Rectal smooth muscle tissue (tissue), 1 donor: ENCODE measurements around the gene STAT3.
A peak's percentile ranks its signal among the peaks of the same experiment; 100 is the strongest.
"Not testable (repeated sequence)": the region's sequence is repeated elsewhere in the genome, so short reads cannot be mapped to it uniquely, and the experiment has no call there.

Experiments used
- H3K27ac ChIP-seq: one replicate; pipeline ENCODE4 v1.7.0; 2013; ENCODE audit warnings: low read depth, low read length, inconsistent platforms
- H3K27me3 ChIP-seq: one replicate; pipeline ENCODE4 v1.7.0; 2013; ENCODE audit warnings: low read length; ENCODE audit not compliant: control insufficient read depth, insufficient read depth
- H3K36me3 ChIP-seq: one replicate; pipeline ENCODE4 v1.7.0; 2013; ENCODE audit warnings: low read length; ENCODE audit not compliant: control insufficient read depth, insufficient read depth
- H3K4me1 ChIP-seq: one replicate; pipeline ENCODE4 v1.7.0; 2013; ENCODE audit warnings: low read length; ENCODE audit not compliant: control insufficient read depth, insufficient read depth
- H3K4me3 ChIP-seq: one replicate; pipeline ENCODE4 v1.7.0; 2013; ENCODE audit warnings: low read length
- H3K9ac ChIP-seq: one replicate; pipeline ENCODE4 v1.7.0; 2013; ENCODE audit warnings: low read length

STAT3 gene

GRCh38 chr17:42312285-42313130, 75.7 kb downstream of the STAT3 start:
- peaks cover 37% of the 10 kb centered on the region for H3K36me3 ChIP-seq
- H3K27me3 ChIP-seq, result no peaks in the 10 kb centered on the region
- peak overlapping the region; percentile 42 for H3K4me3 ChIP-seq
- H3K9ac ChIP-seq, result no peak overlapping the region
- peak overlapping the region; percentile 97 for H3K27ac ChIP-seq
- H3K4me1 ChIP-seq, result peaks cover 25% of the 10 kb centered on the region

- H3K27ac ChIP-seq, result peak overlapping the region; percentile 97
- no peaks in the 10 kb centered on the region for H3K27me3 ChIP-seq
- peaks cover 25% of the 10 kb centered on the region for H3K4me1 ChIP-seq
- H3K9ac ChIP-seq, result no peak overlapping the region
- H3K4me3 ChIP-seq, result peak overlapping the region; percentile 42
- H3K36me3 ChIP-seq, result peaks cover 35% of the 10 kb centered on the region
Measured at GRCh38 chr17:42312035-42312284, 76.3 kb downstream of the STAT3 start.

- H3K27ac ChIP-seq, result peak overlapping the region; percentile 97
- H3K36me3 ChIP-seq, result peaks cover 30% of the 10 kb centered on the region
- peak overlapping the region; percentile 42 for H3K4me3 ChIP-seq
- H3K4me1 ChIP-seq, result peaks cover 25% of the 10 kb centered on the region
- H3K27me3 ChIP-seq, result no peaks in the 10 kb centered on the region
- H3K9ac ChIP-seq, result no peak overlapping the region
Measured at GRCh38 chr17:42311240-42312034, 76.8 kb downstream of the STAT3 start.

- no peaks in the 10 kb centered on the region for H3K27me3 ChIP-seq
- no peak overlapping the region for H3K9ac ChIP-seq
- peaks cover 26% of the 10 kb centered on the region for H3K36me3 ChIP-seq
- peak overlapping the region; percentile 97 for H3K27ac ChIP-seq
- H3K4me1 ChIP-seq, result peaks cover 25% of the 10 kb centered on the region
- no peak overlapping the region for H3K4me3 ChIP-seq
Measured at GRCh38 chr17:42310787-42311215, 77.4 kb downstream of the STAT3 start.

- Histone ChIP-seq H3K4me1 (peaks cover 23% of the 10 kb centered on the region), H3K9ac (no peak overlapping the region), H3K27ac (peak overlapping the region; percentile 97), H3K27me3 (no peaks in the 10 kb centered on the region), H3K4me3 (no peak overlapping the region), H3K36me3 (peaks cover 20% of the 10 kb centered on the region)
Measured at GRCh38 chr17:42309986-42310786, 78.1 kb downstream of the STAT3 start.

GRCh38 chr17:42309142-42309541, 79.1 kb downstream of the STAT3 start:
- Histone ChIP-seq H3K9ac (no peak overlapping the region), H3K27ac (peak overlapping the region; percentile 97), H3K27me3 (no peaks in the 10 kb centered on the region), H3K4me3 (no peak overlapping the region), H3K4me1 (peaks cover 22% of the 10 kb centered on the region), H3K36me3 (peaks cover 24% of the 10 kb centered on the region)

- Histone ChIP-seq H3K36me3 (peaks cover 28% of the 10 kb centered on the region), H3K27ac (no peak overlapping the region), H3K27me3 (no peaks in the 10 kb centered on the region), H3K4me3 (no peak overlapping the region), H3K4me1 (peaks cover 22% of the 10 kb centered on the region), H3K9ac (no peak overlapping the region)
Measured at GRCh38 chr17:42308446-42308845, 79.8 kb downstream of the STAT3 start.

- peaks cover 31% of the 10 kb centered on the region for H3K36me3 ChIP-seq
- H3K27ac ChIP-seq, result no peak overlapping the region
- no peaks in the 10 kb centered on the region for H3K27me3 ChIP-seq
- peaks cover 20% of the 10 kb centered on the region for H3K4me1 ChIP-seq
- H3K9ac ChIP-seq, result no peak overlapping the region
- H3K4me3 ChIP-seq, result no peak overlapping the region
Measured at GRCh38 chr17:42307362-42307927, 80.8 kb downstream of the STAT3 start.

GRCh38 chr17:42306385-42306667, 81.9 kb downstream of the STAT3 start:
- Histone ChIP-seq H3K9ac (no peak overlapping the region), H3K36me3 (peaks cover 40% of the 10 kb centered on the region), H3K4me3 (no peak overlapping the region), H3K27ac (no peak overlapping the region), H3K4me1 (peaks cover 14% of the 10 kb centered on the region), H3K27me3 (no peaks in the 10 kb centered on the region)

- no peaks in the 10 kb centered on the region for H3K27me3 ChIP-seq
- H3K9ac ChIP-seq, result no peak overlapping the region
- no peak overlapping the region for H3K4me3 ChIP-seq
- no peak overlapping the region for H3K27ac ChIP-seq
- H3K36me3 ChIP-seq, result peaks cover 44% of the 10 kb centered on the region
- peaks cover 8% of the 10 kb centered on the region for H3K4me1 ChIP-seq
Measured at GRCh38 chr17:42305543-42306384, 82.5 kb downstream of the STAT3 start.

- H3K36me3 ChIP-seq, result peaks cover 37% of the 10 kb centered on the region
- H3K4me3 ChIP-seq, H3K9ac ChIP-seq, H3K27ac ChIP-seq, H3K27me3 ChIP-seq, H3K4me1 ChIP-seq: not testable (repeated sequence)
Measured at GRCh38 chr17:42305031-42305330, 83.3 kb downstream of the STAT3 start.
